PFSK-1 (cell line): ENCODE measurements around the gene CHTF18.

Experiments
- FOXP2 ChIP-seq: optimal IDR thresholded peaks from 2 replicates; pipeline ENCODE3; 2011; ENCODE audit warnings: borderline replicate concordance, control low read depth, inconsistent platforms; ENCODE audit not compliant: insufficient read depth; ENCODE audit errors: extremely low read length, extremely low read depth
- POLR2AphosphoS5 ChIP-seq: IDR thresholded peaks from 2 replicates; pipeline ENCODE4 v1.6.1; 2012; ENCODE audit warnings: low read depth, mild to moderate bottlenecking, control low read depth, low read length, moderate library complexity
- REST ChIP-seq, 2 experiments: IDR thresholded peaks; 2 replicates each; pipeline versions ENCODE4 v1.6.1 to v1.8.0; 2011 to 2012; ENCODE audit warnings: low read depth in 2 of 2, low read length in 2 of 2, control low read depth in 1 of 2, inconsistent platforms in 1 of 2, mild to moderate bottlenecking in 1 of 2, moderate library complexity in 1 of 2; ENCODE audit not compliant: insufficient read depth in 1 of 2
- SIN3A ChIP-seq: IDR thresholded peaks from 2 replicates; pipeline ENCODE4 v1.6.1; 2012; ENCODE audit warnings: mild to moderate bottlenecking, low read length, moderate library complexity, borderline replicate concordance; ENCODE audit not compliant: insufficient read depth
- TAF1 ChIP-seq: IDR thresholded peaks from 2 replicates; pipeline ENCODE4 v1.6.1; 2012; ENCODE audit warnings: low read length, control low read depth, borderline replicate concordance; ENCODE audit not compliant: insufficient read depth

Gene CHTF18

GRCh38 chr16:798666-799065, 10.2 kb downstream of the CHTF18 start:
- TF ChIP-seq TAF1: no peak

GRCh38 chr16:799111-799947, 10.9 kb downstream of the CHTF18 start:
- no peak for TF ChIP-seq FOXP2
- no peak for TF ChIP-seq SIN3A
- TF ChIP-seq TAF1: no peak
- TF ChIP-seq REST (IDR thresholded peaks at IDR 0.05; ENCODE audit: insufficient read depth in 1 of 2, low read depth in 2 of 2, low read length in 2 of 2): no peak
- no peak; the same call in 1 of the 2 replicates for TF ChIP-seq POLR2AphosphoS5

GRCh38 chr16:799948-800833, 11.8 kb downstream of the CHTF18 start, which contains the start of gene GNG13:
GNG13 (minus strand) TSS chr16:800734; CDS start chr16:799077, 1,657 bp downstream.
- TF ChIP-seq SIN3A (no peak), REST (IDR thresholded peaks at IDR 0.05; ENCODE audit: insufficient read depth in 1 of 2, low read depth in 2 of 2, low read length in 2 of 2) (no peak), POLR2AphosphoS5 (no peak), TAF1 (no peak), FOXP2 (no peak)

GRCh38 chr16:800834-801511, 12.6 kb downstream of the CHTF18 start:
- no peak for TF ChIP-seq POLR2AphosphoS5
- TF ChIP-seq TAF1: no peak
- no peak for TF ChIP-seq SIN3A
- TF ChIP-seq REST (IDR thresholded peaks at IDR 0.05; ENCODE audit: insufficient read depth in 1 of 2, low read depth in 2 of 2, low read length in 2 of 2): no peak
- no peak for TF ChIP-seq FOXP2

GRCh38 chr16:801584-802363, 13.4 kb downstream of the CHTF18 start:
- TF ChIP-seq FOXP2: no peak
- TF ChIP-seq POLR2AphosphoS5: no peak
- no peak for TF ChIP-seq TAF1
- no peak for TF ChIP-seq REST (IDR thresholded peaks at IDR 0.05; ENCODE audit: insufficient read depth in 1 of 2, low read depth in 2 of 2, low read length in 2 of 2)
- no peak for TF ChIP-seq SIN3A
